HG03354 (cell line): Measurements from ENCODE around the gene ABCG1.

Source experiments
- ATAC-seq: cut with Tn5 transposase; IDR thresholded peaks from one replicate; pipeline ENCODE4 v1.9.1; 2021; ENCODE audit warnings: mild to moderate bottlenecking; ENCODE audit not compliant: unreplicated experiment, poor library complexity, severe bottlenecking

ABCG1 gene

DNA sequence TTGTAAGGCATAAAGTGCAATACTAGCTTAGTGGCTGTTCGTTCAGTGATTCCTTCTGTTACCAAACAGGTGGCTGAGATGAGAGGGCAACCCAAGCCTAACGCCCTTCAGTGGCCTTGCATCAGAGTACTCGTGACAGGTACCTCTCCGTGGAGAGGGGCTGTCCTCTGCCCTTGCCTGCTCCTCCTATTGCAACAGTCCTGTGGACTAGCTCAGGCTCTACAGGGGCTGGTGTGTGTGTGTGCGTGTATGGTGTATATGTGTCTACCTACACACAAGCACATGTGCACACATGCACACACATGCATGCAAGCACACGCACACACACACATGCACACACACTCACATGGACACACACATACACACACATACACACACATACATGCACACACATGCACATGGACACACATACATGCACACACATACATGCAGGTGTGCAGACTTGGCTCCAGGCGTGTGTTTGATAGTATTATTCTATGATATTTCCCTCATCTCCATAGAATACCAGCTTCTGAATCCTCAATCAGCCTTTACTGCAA is 81.2 kb downstream of the ABCG1 start:
- ATAC-seq: no peak

DNA sequence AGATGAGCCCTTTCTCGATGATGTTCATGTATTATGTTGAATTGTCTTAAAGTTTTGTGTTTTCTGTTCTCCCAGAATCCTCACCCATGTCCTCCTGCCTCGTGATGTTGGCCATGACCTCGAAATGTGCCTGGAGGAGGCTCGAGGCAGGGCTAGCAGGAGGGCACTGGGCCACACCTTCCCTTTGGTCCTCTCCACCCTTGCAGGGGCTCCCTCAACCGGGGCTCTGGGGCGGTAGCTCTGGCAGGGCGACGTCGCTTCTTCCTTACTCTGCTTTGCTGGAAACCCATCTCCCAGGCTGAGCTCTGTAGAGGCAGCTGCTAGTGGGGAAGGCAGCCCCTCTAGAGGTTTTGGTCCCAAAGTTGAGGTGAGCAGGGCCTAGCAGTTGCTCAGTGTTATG is 82.0 kb downstream of the ABCG1 start:
- no peak for ATAC-seq

DNA sequence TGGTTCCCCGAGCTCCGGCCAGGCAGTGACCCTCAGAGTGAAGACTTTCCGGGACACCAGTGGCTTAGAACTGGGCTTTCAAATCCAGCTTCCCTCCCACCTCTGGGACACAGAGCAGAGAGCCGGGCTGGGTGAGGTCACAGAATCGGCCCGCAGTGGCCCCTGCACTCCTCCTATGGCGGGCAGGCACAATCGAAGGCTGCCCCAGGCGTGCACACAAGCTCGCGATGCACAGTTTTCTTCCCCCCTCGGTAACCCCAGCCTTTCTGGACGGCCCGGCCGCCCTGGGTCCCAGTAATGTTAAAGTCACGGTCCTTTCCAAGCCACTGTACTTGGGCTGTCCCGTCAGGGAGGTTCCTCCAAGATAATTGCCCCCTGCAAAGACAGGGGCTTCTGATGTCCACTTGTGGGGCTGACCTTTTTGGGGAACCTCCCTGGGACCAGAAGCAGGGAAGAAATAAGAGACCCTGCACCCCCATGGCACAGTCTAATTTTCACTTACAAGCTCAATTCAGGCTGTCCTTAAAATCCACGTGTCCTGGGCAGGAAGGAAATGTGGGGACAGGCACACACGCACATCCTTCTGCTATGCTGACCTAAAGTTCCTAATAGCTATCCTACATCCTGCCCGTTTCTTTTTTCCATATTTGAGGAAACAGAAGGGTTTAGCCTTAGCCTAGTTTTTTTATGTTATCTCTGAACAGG is 82.6 kb downstream of the ABCG1 start:
- ATAC-seq: no peak

DNA sequence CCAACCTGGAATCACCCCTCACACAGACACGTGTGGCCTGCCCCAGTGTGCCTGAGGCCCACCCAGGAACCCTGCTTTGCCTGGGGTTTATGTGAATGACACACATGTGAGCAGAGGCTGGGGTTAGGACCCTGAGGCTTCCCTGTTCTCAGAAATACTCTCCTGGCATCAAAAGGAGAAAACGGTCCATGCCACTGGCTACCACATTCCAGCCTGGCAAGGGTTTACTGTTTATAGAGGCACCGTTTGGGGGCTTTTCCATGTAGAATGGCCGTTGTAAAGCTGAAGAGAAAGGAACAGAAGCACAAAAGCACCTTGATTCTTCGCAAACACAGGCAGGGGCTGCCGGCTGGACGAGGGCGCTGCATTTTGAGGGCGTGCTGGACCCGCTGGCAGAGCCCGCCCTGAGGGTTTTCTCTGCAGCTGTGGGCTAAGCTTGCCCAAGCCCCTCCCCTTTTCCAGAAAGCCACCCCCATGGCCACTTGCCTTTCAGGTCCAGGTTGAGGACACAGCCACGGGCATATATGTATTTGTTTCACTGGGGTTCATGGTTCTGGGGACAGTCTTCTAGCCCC is 83.2 kb downstream of the ABCG1 start:
- no peak for ATAC-seq

DNA sequence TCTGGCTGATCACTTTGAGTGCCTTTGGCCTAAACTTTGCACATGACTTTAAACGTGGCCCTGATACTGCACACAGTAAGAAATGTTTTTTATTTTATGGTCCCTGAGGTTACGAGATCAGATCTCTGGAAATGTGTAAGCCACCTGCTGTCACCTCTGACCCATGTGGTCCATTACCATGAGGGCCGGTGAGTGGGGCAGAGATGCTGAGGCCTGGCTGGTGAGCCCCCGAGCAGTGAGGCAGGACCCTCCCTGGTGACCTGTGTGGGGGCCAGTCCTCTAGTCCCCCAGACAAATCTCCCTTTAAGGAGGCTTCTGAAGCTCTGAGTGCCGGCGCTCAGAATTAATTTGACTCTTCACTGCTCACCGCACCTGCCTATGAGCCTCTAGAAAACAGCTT is 83.9 kb downstream of the ABCG1 start:
- no peak for ATAC-seq

DNA sequence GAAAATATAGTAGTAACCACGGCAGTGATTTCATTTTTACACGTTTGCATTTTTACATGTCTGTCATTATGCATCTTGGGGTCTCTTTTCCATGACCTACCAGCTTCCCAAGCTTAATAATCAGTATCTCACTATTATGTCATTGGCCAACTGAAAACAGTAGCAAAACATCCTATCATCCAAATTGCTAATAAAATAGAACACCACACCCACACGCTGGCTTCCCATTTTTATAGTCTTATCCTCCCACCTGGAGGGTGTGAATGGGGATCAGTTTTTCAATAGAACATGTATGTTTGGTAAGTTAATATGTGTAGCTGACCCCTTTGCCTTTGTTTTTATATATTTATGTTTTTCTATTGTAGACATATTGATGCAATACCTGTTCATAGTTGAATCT is 84.5 kb downstream of the ABCG1 start:
- no peak for ATAC-seq

DNA sequence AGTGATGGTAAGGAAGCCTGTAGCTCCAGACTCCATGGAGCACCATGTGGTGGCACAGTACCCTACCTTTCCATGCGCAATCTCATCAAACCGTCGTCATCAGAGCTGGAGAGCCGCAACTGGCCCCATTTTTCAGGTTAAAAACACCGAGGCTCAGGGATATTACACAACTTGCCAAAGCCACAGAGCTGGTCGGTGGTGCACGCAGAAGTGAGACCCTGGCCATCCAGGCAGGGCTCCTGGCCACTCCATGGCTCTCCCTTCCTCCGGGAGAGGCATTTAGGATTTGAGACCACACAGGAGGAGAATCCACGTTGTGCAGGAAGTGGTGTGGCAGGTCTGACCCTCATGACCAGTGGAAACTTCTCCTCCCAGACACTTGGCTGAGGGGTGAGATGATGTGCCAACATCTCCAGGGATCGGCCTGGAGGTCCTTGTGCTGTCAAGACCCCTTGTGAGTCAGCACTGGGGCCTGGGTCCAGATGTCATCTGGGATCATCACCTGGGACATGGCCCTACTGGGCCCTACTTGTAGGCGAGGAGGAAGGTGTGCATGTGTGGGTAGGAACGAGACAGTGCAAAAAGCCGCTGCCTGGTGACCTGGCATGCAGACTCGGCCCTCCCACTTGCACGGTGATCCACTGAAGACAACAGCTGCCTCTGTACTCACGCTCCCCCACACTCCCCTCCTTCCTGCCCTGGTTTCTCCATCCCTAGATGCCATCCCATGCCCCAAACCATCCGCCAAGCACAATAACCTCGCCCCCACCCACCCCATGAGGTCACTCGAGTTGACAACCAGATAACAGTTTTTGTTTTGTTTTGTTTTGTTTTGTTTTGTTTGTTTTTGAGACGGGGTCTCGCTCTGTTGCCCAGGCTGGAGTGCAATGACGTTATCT is 85.9 kb downstream of the ABCG1 start:
- ATAC-seq: no peak

DNA sequence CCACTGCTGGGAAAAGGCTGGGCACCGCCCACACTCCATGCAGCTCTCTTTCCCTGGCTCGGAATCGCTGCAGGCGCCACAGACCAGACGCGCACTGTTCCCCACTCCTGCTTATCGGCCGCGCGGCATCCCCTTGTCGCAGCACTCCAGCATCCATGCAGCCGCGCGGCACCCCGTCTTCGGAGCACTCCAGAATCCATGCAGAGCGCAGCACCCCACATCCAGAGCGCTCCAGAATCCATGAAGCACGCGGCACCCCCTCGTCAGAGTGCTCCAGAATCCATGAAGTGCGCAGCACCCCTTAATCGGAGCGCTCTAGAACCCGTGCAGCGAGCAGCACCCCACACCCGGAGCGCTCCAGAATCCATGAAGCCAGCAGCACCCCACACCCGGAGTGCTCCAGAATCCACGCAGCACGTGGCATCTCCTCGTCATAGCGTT is 86.8 kb downstream of the ABCG1 start:
- no peak for ATAC-seq

DNA sequence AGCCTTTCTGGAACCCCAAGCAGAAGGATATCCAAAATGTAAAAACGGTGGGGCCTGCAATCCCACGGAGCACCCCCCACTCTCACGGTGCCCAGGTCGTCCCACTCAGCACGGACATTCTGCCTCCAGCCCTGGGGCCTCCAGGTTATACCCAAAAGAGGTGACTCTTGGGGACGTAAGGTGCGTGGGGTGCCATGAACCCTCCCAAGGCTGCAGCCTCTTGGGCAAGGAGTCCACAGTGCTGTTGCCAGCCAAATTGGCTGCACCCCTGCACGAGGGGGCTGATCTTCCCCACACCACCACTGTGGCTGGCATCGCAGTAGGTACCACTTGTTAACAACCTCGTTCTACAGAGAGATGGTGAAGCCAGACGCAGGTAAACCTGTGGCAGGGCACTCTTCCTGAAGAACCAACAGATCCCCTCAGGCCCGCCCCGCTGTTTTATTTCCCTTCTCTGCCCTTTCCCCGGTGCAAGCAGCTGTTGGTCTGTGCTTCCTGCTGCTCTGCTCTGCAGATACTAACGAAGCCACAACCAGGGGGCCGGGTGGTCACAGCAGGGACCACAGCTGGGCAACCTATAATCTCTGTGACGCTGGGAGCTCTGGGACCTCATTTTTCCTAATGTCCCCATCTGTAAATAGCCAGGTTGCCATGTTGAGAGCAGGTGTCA is 87.6 kb downstream of the ABCG1 start:
- ATAC-seq: no peak

DNA sequence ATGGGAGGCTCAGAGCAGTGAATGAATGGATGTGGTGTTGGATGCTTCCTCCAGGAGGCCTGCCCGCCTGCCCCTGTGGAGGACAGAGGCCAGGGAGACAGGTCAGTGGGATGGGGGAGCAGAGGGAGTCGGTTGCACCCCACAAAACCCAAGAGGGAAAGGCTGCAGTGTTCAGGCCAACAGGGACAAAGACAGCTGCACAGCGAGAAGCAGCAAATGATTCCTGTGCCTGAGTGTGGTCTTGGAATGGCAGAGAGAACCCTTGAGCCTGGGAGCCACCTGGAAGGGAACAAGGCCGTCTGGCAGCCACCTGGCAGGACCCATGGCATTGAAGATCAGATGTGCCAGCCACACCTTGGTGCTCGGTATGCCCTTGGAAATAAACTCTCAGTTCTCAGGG is 88.2 kb downstream of the ABCG1 start:
- ATAC-seq: no peak

DNA sequence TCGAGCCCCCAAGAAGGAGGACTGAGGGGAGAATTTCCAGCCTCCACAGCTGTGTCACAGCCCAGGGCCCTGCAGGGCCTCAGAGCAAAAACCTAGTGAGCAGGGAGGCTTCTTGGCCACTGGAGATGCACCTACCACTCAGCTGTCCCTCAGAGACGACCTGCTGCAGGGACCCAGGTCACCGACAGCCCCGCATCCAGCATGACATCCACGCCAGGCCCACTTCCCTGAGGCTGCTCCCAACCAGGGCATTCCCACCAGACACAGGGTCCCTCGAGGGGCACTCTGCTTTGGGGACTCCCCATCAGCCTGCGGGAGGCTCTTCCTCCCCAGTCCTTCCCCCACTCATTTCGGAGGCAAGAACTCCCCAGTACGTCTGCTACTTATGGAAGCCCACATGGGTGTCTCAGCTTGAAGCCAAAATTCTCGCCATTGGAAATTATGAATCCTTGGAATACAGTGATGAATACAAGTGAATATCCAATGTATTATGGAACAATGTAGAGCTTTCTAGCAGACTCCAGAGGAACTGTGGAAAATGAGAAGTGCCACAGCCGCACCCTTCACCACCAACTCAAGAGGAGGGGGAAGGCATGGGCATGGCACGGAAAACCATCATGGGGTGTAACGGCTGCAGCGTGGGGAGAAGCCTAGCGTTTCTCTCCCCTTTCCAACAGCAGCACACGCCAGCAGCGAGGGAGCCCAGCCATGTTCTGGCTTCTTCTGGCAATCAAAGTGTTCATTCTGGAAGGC is 89.4 kb downstream of the ABCG1 start:
- no peak for ATAC-seq

DNA sequence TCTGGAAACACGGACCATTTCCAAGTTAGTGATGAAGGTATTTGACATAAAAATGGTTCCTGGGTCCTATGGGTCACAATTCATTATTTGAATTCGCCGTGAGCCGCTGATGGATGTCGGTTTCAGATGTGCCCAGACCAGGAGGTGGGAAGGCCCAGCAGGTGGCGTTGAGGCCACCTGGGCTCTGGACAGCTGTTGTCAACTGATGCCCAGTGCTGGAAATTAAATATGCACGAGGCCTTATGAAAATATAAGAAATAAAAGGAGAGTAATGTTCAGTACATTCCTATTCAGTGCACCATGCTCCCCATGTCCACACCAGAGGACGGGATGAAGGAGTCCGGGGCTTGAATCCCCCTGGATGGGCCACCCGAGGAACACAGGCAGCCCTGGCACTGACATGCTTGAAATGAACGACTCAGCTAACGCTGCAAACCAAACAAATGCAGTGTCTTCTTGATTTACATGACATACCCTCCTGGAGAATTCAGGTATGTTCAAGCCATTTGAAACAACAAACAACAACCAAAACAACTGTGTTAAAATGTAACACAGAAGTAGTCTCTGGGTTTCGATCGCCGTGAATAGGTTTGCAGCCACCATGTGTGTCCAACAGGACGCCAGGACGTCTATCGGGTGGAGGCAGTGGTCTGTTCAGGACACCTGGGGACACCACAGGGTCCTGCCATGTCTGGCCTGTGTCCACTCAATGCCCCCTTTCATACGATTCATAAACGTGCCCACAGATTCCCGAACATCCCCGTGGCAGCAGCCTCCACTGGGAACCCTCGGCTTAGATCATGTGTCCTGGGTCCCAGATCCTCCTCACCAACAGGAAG is 90.2 kb downstream of the ABCG1 start:
- ATAC-seq: no peak

DNA sequence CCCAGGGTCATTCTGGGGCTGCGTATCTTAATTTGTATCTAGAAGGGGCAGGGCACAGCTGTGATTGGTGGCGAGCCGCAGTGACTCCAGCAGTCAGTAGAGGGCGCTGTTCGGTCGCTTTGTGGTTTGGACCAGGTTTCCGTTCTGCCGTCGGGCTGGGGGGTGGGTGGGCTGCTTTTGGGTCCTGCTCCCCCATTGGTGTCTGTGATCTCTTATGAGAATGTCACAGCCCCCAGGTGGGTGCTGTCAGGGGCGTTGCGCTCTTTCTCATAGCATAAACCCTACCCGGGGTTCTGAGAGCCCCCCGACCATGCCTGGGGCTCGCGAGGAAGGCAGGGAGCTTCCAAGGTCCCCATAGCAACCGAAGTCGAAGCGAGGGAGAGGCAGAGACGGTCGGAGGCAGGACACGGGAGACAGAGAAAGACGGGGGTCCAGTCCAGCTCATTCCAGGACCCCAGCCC is 90.8 kb downstream of the ABCG1 start:
- no peak for ATAC-seq

DNA sequence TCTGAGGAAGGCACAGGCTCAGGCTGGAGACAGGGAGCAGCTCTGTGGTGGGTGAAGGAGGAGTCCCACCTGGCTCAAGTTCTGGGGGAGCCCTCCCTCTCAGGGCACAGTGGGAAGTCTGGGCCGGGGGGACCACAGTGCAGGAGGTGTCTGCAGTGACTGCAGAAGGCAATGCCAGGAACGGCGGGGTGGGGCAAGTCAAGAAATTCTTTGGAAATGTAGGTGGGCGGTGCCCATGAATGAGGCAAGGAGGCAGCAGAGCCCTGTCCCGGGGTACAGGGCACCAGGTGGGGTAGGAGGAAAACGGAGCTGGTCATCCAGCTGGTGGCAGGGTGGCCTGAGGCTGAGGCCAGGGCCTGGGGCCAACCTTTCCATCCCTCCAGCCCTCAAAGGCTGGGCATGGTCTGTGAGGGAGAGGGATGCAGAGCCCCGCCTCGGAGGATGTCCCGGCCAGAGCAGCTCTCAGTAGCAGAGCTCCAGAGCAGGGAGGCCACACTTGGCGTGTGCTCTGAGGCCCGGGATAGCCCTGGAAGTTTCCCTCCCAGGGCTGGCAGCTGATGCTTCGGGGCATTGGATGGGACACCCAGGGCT is 91.6 kb downstream of the ABCG1 start:
- ATAC-seq: no peak

DNA sequence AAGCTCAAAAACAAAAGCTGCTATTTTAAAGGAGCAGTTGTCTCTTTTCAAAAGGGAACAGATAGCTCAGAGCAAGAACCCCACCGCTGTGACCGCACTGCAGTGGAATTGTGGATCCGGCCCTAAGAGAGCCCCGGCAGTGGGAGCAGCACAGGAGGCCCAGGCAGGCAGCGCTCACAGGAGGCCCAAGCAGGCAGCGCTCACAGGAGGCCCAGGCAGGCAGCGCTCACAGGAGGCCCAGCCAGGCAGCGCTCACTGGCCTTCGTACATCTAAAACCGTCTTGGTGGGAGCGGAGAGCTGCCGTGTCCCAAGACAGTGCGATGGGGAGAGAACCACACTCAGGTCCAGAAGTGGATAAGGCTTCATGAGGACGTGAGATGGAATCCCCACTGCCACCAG is 92.2 kb downstream of the ABCG1 start:
- ATAC-seq: no peak

DNA sequence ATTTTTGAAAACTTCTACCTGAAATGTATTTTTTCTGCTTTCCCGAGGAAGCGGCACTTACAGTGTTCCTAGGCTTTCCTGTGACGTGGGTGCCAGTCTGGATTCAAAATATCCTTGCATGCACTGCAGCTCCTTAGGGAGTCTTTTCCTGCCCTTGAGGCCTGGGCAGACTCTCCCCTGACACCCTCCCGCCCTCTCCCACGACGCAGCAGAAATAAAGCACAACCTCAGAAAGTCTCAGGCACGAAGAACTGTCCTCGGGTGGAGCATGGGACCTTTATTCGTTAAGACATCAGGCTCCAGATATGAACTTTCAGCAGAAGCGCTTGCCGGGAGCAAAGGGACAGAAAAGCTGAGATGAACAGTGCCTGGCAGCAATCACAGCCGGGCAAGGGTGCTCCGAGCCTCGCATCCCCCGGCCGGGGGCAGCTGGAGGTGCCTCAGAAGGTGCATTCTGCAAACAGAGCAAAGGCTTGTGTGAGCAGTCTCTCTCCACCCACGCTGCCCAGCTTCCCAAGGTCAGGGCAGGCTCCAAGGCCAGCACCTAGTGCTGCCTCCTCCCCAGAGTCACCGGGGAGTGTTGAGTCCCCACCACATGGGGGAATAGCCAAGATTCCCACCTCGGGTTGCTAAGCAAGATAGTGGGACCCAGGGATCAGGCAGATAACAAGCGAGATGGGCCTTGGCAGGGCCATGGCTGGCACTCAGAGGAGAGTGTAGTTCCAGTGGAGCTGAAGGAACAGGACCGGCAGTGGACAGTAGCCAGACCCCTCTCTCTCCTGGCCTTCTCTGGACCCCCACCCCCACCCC is 93.1 kb downstream of the ABCG1 start:
- no peak for ATAC-seq

DNA sequence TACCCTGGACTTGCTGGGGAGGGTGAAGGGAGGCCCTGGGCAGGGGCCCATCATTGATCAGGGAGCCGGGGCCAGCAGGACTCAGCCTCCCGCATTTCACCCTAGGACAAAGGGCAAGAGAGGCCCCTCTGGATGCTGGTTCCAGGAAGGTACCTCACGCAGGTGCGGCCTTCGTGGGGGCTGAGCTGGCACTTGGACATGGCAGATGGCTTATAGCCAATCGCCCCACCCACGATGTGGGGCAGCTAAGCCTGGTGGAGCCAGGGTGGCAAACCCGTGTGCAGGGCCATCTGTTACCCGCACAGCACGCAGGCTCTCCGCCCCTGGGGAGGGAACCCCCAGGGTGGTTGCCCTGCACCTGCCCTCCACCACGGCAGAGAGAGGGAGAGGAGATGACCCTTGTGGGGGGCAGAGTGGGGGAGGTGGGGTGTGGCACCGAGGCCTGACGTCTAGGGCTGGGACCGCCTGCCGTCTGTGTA is 93.7 kb downstream of the ABCG1 start:
- no peak for ATAC-seq
